ENCODE measurements around the gene ATAT1. TPM values are rescaled to one million over a fixed set of nuclear protein-coding genes. Genes with fewer than 3 reads are reported as not detected.
A peak's percentile ranks its signal among the peaks of the same experiment; 100 is the strongest.

ATAT1 gene
- total and polyA plus RNA-seq, 2 of the 13 experiments (the other 11 are each of a cell fraction or from before 2014, with no cell fraction given) = 9.2 to 23.6 TPM

- no peak; the same call in 1 of the 2 replicates for TF ChIP-seq CBFB (CRISPR knock-in tag; IDR thresholded peaks at IDR 0.05)
- no peak for TF ChIP-seq FOXM1 (CRISPR knock-in tag; IDR thresholded peaks at IDR 0.05)
- 0 out of 2 replicates have a peak, but pooled peaks have one; percentile 26 for TF ChIP-seq ZBTB26 (CRISPR knock-in tag; IDR thresholded peaks at IDR 0.05; ENCODE audit: borderline replicate concordance)
- TF ChIP-seq HINFP (CRISPR knock-in tag; IDR thresholded peaks at IDR 0.05; ENCODE audit: low read depth) = no peak
- TF ChIP-seq ZBTB44 (CRISPR knock-in tag; IDR thresholded peaks at IDR 0.05) = no peak
- TF ChIP-seq TOE1 (CRISPR knock-in tag; IDR thresholded peaks at IDR 0.05) = peak; percentile 84
- no peak for TF ChIP-seq IRF1 (CRISPR knock-in tag; IDR thresholded peaks at IDR 0.05; ENCODE audit: low read depth)
- no peak for TF ChIP-seq ZNF18 (CRISPR knock-in tag; IDR thresholded peaks at IDR 0.05; ENCODE audit: insufficient replicate concordance)
- TF ChIP-seq CEBPG (CRISPR knock-in tag; IDR thresholded peaks at IDR 0.05) = peak; percentile 70
- no peak for TF ChIP-seq LCORL (IDR thresholded peaks at IDR 0.05)
- no peak for TF ChIP-seq LCORL (CRISPR knock-in tag; IDR thresholded peaks at IDR 0.05)
- no peak; the same call in 1 of the 2 replicates for TF ChIP-seq EHMT2 (IDR thresholded peaks at IDR 0.05; ENCODE audit: borderline replicate concordance, low read depth, low read length)
- no peak; the same call in 1 of the 2 replicates for TF ChIP-seq UBTF (CRISPR knock-in tag; IDR thresholded peaks at IDR 0.05)
- no peak for TF ChIP-seq ZNF251 (CRISPR knock-in tag; IDR thresholded peaks at IDR 0.05)
- no peak for TF ChIP-seq AGO1 (IDR thresholded peaks at IDR 0.05; ENCODE audit: low read depth, low read length, poor library complexity, severe bottlenecking)
- no peak for TF ChIP-seq USF2 (IDR thresholded peaks at IDR 0.05; ENCODE audit: low read depth, low read length)
- no peak; the same call in 1 of the 2 replicates for TF ChIP-seq USF2 (CRISPR knock-in tag; IDR thresholded peaks at IDR 0.05; ENCODE audit: borderline replicate concordance)
These were observed 9.0 kb upstream of the ATAT1 start, which contains the start of gene MRPS18B (continued) for GRCh38 chr6:30617565-30618269.
